Germinal center (tissue), 1 donor: ENCODE data around the gene COL5A1.
A peak's percentile ranks its signal among the peaks of the same experiment; 100 is the strongest.

ENCODE experiments used
- DNase-seq: peaks from one replicate; pipeline ENCODE4 v3.0.0; 2012; ENCODE audit warnings: mixed read lengths, low spot score

Gene COL5A1

GRCh38 chr9:134858051-134858841 lies 216.6 kb downstream of the COL5A1 start:
- DNase-seq = no peak

- no peak for DNase-seq
Observed at GRCh38 chr9:134860510-134860909, 218.9 kb downstream of the COL5A1 start.

GRCh38 chr9:134861595-134862334 lies 220.2 kb downstream of the COL5A1 start:
- no peak for DNase-seq

- no peak for DNase-seq
Observed at GRCh38 chr9:134863306-134863902, 221.8 kb downstream of the COL5A1 start.

GRCh38 chr9:134863941-134864820 lies 222.6 kb downstream of the COL5A1 start:
- DNase-seq = no peak

- no peak for DNase-seq
Observed at GRCh38 chr9:134864821-134865190, 223.2 kb downstream of the COL5A1 start.

GRCh38 chr9:134867917-134868750 lies 226.5 kb downstream of the COL5A1 start:
- peak; percentile 27 for DNase-seq

GRCh38 chr9:134868751-134869553 lies 227.3 kb downstream of the COL5A1 start:
- DNase-seq = peak; percentile 86

GRCh38 chr9:134869554-134870300 lies 228.1 kb downstream of the COL5A1 start:
- DNase-seq = no peak

GRCh38 chr9:134870301-134870694 lies 228.7 kb downstream of the COL5A1 start:
- DNase-seq = no peak

- no peak for DNase-seq
Observed at GRCh38 chr9:134870746-134871662, 229.4 kb downstream of the COL5A1 start.

GRCh38 chr9:134871697-134872340 lies 230.2 kb downstream of the COL5A1 start:
- DNase-seq = no peak

GRCh38 chr9:134872482-134873231 lies 231.1 kb downstream of the COL5A1 start:
- no peak for DNase-seq

GRCh38 chr9:134875371-134875770 lies 233.8 kb downstream of the COL5A1 start:
- DNase-seq = no peak

GRCh38 chr9:134877541-134877940 lies 235.9 kb downstream of the COL5A1 start:
- no peak for DNase-seq

GRCh38 chr9:134879664-134880483 lies 238.3 kb downstream of the COL5A1 start:
- DNase-seq = no peak
